HG03175 (cell line): Measurements from ENCODE around the gene NHS.

Experiments used
- ATAC-seq: cut with Tn5 transposase; IDR thresholded peaks from one replicate; pipeline ENCODE4 v1.9.1; 2021; ENCODE audit warnings: mild to moderate bottlenecking, moderate library complexity; ENCODE audit not compliant: unreplicated experiment

Gene NHS

DNA sequence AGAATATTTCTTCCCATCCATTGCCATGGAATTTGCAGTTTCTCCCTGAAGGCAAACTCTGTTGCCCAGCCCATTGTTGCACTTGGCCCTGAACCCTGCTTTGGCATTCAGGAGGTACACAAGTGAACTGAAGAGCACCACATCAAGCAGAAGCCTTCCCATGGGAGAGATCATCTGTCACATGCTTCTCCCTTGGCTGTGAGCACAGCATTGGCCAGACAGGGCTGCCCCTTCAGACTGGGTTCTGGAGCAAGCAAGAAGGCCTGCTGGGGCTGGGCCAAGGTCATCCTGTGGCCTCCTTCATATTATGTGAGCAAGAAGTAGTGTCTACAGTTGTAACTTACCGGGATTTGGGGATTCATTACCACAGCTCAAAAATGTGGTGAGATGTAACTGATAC lies 385.0 kb downstream of the NHS start:
- no peak for ATAC-seq

GRCh38 chrX:17767734-17768133 lies 392.7 kb downstream of the NHS start:
- no peak for ATAC-seq

GRCh38 chrX:17768997-17769396 lies 394.0 kb downstream of the NHS start:
- no peak for ATAC-seq

- no peak for ATAC-seq
Measured at GRCh38 chrX:17769701-17770269, 394.8 kb downstream of the NHS start.

- ATAC-seq = no peak
Measured at GRCh38 chrX:17773221-17773876, 398.3 kb downstream of the NHS start.

- ATAC-seq = no peak
Measured at GRCh38 chrX:17774053-17774452, 399.1 kb downstream of the NHS start.

GRCh38 chrX:17778997-17779396 lies 404.0 kb downstream of the NHS start:
- no peak for ATAC-seq

DNA sequence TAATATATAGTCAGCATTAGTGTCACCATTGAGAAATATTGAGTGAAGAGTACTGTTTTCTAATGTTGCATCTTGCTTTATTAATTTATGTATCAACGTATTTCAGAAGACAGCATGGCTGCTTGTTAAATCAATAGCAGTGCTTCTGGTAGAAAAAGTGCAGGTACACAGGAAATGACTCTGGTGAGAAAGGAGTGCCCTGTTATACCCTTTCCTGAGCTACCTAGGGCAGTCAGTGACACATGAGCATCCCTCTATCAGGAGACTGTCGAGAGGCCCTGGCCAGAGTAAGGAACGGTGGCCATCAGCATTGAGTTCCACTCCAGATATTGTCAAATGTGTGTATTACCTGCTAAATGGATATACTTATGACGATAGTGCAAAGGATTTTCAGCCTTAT lies 404.4 kb downstream of the NHS start:
- ATAC-seq = no peak
